Measurements from ENCODE around the gene DCXR. TPM values are rescaled to one million over a fixed set of nuclear protein-coding genes. Genes with fewer than 3 reads are reported as not detected.
A peak's percentile ranks its signal among the peaks of the same experiment; 100 is the strongest.

DCXR gene
- total and polyA plus RNA-seq, 2 of the 13 experiments (the other 11 are each of a cell fraction or from before 2014, with no cell fraction given) = 287 to 311 TPM

DNA sequence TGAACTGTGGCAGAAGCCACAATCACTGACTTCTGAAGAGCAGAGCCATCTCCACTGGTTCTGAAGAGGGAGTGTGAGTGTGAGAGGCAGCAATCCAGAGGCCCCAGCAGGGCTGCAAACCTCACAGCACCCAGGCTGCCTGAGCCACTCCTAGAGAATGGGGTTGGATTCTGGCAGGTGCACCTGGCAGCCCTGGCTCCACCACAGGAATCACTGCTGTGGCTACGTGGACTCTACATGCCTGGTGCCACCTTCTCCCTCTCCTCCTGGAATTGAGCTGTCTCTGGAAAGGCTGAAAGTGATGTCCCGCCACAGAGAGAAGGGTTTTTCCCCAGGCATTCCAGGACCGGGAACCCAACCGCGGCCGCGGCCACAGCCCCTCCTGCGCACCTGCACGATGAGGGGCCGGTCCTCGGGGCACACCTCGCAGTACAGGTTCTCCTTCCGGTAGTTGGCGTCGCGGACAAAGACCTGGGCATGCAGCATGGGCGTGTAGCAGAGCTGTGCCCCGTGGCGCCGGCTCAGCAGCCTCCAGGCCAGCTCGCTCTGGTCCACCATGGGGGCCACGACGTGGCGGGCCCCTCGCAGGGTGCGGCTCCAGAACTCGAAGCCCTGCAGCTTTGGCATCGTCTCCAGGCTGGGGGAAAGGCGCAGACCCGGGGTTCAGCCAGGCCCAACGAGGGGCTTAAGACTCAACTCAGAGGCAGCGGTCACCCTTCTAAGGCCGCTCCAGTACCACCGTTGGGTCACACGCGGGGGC lies 27.1 kb upstream of the DCXR start (continued):
- TF ChIP-seq, protein P1, sequence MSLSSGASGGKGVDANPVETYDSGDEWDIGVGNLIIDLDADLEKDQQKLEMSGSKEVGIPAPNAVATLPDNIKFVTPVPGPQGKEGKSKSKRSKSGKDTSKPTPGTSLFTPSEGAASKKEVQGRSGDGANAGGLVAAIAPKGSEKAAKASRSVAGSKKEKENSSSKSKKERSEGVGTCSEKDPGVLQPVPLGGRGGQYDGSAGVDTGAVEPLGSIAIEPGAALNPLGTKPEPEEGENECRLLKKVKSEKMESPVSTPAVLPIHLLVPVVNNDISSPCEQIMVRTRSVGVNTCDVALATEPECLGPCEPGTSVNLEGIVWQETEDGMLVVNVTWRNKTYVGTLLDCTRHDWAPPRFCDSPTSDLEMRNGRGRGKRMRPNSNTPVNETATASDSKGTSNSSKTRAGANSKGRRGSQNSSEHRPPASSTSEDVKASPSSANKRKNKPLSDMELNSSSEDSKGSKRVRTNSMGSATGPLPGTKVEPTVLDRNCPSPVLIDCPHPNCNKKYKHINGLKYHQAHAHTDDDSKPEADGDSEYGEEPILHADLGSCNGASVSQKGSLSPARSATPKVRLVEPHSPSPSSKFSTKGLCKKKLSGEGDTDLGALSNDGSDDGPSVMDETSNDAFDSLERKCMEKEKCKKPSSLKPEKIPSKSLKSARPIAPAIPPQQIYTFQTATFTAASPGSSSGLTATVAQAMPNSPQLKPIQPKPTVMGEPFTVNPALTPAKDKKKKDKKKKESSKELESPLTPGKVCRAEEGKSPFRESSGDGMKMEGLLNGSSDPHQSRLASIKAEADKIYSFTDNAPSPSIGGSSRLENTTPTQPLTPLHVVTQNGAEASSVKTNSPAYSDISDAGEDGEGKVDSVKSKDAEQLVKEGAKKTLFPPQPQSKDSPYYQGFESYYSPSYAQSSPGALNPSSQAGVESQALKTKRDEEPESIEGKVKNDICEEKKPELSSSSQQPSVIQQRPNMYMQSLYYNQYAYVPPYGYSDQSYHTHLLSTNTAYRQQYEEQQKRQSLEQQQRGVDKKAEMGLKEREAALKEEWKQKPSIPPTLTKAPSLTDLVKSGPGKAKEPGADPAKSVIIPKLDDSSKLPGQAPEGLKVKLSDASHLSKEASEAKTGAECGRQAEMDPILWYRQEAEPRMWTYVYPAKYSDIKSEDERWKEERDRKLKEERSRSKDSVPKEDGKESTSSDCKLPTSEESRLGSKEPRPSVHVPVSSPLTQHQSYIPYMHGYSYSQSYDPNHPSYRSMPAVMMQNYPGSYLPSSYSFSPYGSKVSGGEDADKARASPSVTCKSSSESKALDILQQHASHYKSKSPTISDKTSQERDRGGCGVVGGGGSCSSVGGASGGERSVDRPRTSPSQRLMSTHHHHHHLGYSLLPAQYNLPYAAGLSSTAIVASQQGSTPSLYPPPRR (CRISPR knock-in tag; IDR thresholded peaks at IDR 0.05; ENCODE audit: borderline replicate concordance) = no peak; the same call in 1 of the 2 replicates
- TF ChIP-seq SIX4 (CRISPR knock-in tag; IDR thresholded peaks at IDR 0.05) (no peak), SNAPC2 (CRISPR knock-in tag; IDR thresholded peaks at IDR 0.05) (no peak), ASH2L (IDR thresholded peaks at IDR 0.05; ENCODE audit: insufficient read length, low read depth, low read length) (no peak), KLF9 (CRISPR knock-in tag; IDR thresholded peaks at IDR 0.05; ENCODE audit: low read depth) (no peak), JDP2 (CRISPR knock-in tag; IDR thresholded peaks at IDR 0.05; ENCODE audit: borderline replicate concordance) (no peak), CHD2 (IDR thresholded peaks at IDR 0.05; ENCODE audit: low read depth, low read length) (no peak)
- TF ChIP-seq, protein P2, sequence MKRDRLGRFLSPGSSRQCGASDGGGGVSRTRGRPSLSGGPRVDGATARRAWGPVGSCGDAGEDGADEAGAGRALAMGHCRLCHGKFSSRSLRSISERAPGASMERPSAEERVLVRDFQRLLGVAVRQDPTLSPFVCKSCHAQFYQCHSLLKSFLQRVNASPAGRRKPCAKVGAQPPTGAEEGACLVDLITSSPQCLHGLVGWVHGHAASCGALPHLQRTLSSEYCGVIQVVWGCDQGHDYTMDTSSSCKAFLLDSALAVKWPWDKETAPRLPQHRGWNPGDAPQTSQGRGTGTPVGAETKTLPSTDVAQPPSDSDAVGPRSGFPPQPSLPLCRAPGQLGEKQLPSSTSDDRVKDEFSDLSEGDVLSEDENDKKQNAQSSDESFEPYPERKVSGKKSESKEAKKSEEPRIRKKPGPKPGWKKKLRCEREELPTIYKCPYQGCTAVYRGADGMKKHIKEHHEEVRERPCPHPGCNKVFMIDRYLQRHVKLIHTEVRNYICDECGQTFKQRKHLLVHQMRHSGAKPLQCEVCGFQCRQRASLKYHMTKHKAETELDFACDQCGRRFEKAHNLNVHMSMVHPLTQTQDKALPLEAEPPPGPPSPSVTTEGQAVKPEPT (CRISPR knock-in tag; IDR thresholded peaks at IDR 0.05; ENCODE audit: low read depth) = peak; percentile 46; the same call in 1 of the 2 replicates
- TF ChIP-seq, protein P3, sequence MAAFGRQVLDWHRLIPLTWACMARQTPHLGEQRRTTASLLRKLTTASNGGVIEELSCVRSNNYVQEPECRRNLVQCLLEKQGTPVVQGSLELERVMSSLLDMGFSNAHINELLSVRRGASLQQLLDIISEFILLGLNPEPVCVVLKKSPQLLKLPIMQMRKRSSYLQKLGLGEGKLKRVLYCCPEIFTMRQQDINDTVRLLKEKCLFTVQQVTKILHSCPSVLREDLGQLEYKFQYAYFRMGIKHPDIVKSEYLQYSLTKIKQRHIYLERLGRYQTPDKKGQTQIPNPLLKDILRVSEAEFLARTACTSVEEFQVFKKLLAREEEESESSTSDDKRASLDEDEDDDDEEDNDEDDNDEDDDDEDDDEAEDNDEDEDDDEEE (CRISPR knock-in tag; IDR thresholded peaks at IDR 0.05) = no peak
- TF ChIP-seq, protein P4, sequence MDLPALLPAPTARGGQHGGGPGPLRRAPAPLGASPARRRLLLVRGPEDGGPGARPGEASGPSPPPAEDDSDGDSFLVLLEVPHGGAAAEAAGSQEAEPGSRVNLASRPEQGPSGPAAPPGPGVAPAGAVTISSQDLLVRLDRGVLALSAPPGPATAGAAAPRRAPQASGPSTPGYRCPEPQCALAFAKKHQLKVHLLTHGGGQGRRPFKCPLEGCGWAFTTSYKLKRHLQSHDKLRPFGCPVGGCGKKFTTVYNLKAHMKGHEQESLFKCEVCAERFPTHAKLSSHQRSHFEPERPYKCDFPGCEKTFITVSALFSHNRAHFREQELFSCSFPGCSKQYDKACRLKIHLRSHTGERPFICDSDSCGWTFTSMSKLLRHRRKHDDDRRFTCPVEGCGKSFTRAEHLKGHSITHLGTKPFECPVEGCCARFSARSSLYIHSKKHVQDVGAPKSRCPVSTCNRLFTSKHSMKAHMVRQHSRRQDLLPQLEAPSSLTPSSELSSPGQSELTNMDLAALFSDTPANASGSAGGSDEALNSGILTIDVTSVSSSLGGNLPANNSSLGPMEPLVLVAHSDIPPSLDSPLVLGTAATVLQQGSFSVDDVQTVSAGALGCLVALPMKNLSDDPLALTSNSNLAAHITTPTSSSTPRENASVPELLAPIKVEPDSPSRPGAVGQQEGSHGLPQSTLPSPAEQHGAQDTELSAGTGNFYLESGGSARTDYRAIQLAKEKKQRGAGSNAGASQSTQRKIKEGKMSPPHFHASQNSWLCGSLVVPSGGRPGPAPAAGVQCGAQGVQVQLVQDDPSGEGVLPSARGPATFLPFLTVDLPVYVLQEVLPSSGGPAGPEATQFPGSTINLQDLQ (CRISPR knock-in tag; IDR thresholded peaks at IDR 0.05) = no peak
- TF ChIP-seq, protein P5, sequence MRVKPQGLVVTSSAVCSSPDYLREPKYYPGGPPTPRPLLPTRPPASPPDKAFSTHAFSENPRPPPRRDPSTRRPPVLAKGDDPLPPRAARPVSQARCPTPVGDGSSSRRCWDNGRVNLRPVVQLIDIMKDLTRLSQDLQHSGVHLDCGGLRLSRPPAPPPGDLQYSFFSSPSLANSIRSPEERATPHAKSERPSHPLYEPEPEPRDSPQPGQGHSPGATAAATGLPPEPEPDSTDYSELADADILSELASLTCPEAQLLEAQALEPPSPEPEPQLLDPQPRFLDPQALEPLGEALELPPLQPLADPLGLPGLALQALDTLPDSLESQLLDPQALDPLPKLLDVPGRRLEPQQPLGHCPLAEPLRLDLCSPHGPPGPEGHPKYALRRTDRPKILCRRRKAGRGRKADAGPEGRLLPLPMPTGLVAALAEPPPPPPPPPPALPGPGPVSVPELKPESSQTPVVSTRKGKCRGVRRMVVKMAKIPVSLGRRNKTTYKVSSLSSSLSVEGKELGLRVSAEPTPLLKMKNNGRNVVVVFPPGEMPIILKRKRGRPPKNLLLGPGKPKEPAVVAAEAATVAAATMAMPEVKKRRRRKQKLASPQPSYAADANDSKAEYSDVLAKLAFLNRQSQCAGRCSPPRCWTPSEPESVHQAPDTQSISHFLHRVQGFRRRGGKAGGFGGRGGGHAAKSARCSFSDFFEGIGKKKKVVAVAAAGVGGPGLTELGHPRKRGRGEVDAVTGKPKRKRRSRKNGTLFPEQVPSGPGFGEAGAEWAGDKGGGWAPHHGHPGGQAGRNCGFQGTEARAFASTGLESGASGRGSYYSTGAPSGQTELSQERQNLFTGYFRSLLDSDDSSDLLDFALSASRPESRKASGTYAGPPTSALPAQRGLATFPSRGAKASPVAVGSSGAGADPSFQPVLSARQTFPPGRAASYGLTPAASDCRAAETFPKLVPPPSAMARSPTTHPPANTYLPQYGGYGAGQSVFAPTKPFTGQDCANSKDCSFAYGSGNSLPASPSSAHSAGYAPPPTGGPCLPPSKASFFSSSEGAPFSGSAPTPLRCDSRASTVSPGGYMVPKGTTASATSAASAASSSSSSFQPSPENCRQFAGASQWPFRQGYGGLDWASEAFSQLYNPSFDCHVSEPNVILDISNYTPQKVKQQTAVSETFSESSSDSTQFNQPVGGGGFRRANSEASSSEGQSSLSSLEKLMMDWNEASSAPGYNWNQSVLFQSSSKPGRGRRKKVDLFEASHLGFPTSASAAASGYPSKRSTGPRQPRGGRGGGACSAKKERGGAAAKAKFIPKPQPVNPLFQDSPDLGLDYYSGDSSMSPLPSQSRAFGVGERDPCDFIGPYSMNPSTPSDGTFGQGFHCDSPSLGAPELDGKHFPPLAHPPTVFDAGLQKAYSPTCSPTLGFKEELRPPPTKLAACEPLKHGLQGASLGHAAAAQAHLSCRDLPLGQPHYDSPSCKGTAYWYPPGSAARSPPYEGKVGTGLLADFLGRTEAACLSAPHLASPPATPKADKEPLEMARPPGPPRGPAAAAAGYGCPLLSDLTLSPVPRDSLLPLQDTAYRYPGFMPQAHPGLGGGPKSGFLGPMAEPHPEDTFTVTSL (CRISPR knock-in tag; IDR thresholded peaks at IDR 0.05; ENCODE audit: borderline replicate concordance) = no peak
